ENCODE measurements around the gene JMJD4.

The JMJD4 gene

DNA sequence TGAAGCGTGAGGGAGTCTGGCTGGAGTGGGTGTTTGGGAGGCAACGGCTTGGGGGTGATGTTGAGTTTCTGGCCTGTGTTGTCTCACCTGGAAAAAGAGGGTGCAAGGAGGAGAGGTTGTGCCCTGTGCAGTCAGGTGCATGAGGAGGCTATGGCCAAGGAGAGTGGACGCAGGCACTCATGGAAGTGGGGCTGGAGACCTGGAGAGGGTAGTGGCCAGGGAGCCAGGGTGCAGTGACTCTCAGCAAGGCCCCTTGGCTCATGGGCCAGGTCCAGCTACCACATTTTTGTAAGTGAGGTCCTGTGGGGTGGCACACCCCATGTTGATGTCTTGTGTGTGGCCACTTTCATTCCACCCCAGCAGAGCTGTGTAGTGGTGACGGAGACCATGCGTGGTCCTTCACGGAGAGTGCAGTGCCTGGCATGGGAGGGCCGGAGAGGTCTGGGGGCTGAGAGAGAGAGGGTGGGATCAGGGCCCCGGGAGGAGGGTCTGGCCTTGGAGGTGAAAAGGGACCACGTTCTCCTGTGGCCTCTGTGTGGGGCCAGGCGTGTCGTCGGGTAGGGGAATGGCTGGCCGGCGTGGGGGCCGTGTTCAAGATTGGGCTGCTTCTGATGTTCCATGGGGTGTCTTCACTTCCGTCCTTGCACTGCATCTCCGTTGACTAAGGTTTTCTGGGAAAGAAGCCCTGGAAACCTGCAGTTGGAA is 6.2 kb upstream of the JMJD4 start:
- no peaks in the 10 kb centered on the region for H3K36me3 ChIP-seq (replicated peaks; ENCODE audit: insufficient read depth, low read length)
- no peak overlapping the region for H3K27ac ChIP-seq (ENCODE audit: low read length)
- H3K9me3 ChIP-seq (replicated peaks; ENCODE audit: insufficient read depth, low read length), result no peaks in the 10 kb centered on the region
- no peaks in the 10 kb centered on the region for H3K9me2 ChIP-seq (replicated peaks; ENCODE audit: insufficient read depth, low read length)
- H3K27me3 ChIP-seq (replicated peaks; ENCODE audit: insufficient read depth, low read length), result no peaks in the 10 kb centered on the region
- no peaks in the 10 kb centered on the region for H4K20me1 ChIP-seq (ENCODE audit: insufficient read depth, low read length)
- H3F3A ChIP-seq (ENCODE audit: insufficient read depth, low read length), result no peaks in the 10 kb centered on the region
- H3K4me1 ChIP-seq (ENCODE audit: low read length), result no peaks in the 10 kb centered on the region
- DNase-seq, result no peak
- no peak overlapping the region for H3K4me3 ChIP-seq (ENCODE audit: low read length)
- H3K9ac ChIP-seq (ENCODE audit: low read length), result no peak overlapping the region
- H3K4me2 ChIP-seq (ENCODE audit: low read depth, low read length), result no peak overlapping the region
- H2AFZ ChIP-seq (ENCODE audit: low read length), result no peak overlapping the region
- H3K79me2 ChIP-seq (ENCODE audit: low read length), result peaks cover 91% of the 10 kb centered on the region
- TF ChIP-seq, protein P1, sequence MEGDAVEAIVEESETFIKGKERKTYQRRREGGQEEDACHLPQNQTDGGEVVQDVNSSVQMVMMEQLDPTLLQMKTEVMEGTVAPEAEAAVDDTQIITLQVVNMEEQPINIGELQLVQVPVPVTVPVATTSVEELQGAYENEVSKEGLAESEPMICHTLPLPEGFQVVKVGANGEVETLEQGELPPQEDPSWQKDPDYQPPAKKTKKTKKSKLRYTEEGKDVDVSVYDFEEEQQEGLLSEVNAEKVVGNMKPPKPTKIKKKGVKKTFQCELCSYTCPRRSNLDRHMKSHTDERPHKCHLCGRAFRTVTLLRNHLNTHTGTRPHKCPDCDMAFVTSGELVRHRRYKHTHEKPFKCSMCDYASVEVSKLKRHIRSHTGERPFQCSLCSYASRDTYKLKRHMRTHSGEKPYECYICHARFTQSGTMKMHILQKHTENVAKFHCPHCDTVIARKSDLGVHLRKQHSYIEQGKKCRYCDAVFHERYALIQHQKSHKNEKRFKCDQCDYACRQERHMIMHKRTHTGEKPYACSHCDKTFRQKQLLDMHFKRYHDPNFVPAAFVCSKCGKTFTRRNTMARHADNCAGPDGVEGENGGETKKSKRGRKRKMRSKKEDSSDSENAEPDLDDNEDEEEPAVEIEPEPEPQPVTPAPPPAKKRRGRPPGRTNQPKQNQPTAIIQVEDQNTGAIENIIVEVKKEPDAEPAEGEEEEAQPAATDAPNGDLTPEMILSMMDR (IDR thresholded peaks at IDR 0.05; ENCODE audit: low read length), result no peak
- TF ChIP-seq EZH2phosphoT487 (IDR thresholded peaks at IDR 0.05; ENCODE audit: low read length), result no peak
- no peak for TF ChIP-seq EZH2 (optimal IDR thresholded peaks at IDR 0.05; ENCODE audit: low read depth, low read length)

DNA sequence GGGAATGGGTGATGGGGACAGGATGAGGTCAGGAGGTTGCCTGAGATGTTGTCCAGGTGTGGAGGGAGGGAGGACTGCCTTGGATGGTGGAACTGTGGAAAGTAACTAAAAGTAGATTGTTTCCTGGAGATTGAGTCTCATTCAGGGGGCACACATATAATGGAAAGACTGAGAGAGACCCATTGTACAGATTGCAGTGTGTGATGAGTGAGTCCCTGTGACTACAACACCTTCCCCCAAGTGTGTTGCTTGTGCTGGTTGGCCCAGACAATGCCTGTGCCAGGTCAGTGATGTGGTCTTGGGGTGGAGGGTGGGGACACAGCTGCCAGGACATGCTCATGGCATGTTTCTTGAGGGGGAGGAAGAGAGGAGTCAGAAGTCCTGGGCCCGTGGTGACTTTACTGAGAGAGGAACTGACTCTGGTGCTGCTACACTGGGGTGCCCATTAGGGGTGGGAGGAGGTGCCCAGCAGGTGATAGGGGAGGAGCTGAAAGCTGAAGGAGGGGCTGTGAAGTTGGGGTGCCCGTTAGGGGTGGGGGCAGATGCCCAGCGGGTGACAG is 5.4 kb upstream of the JMJD4 start:
- Histone ChIP-seq H2AFZ (ENCODE audit: low read length) (no peak overlapping the region), H3K9me2 (replicated peaks; ENCODE audit: insufficient read depth, low read length) (no peaks in the 10 kb centered on the region), H3K27ac (ENCODE audit: low read length) (no peak overlapping the region), H3K36me3 (replicated peaks; ENCODE audit: insufficient read depth, low read length) (no peaks in the 10 kb centered on the region), H3K9me3 (replicated peaks; ENCODE audit: insufficient read depth, low read length) (no peaks in the 10 kb centered on the region), H4K20me1 (ENCODE audit: insufficient read depth, low read length) (no peaks in the 10 kb centered on the region), H3K4me1 (ENCODE audit: low read length) (no peaks in the 10 kb centered on the region), H3K4me2 (ENCODE audit: low read depth, low read length) (no peak overlapping the region), H3K79me2 (ENCODE audit: low read length) (peaks cover 91% of the 10 kb centered on the region), H3K4me3 (ENCODE audit: low read length) (no peak overlapping the region), H3K27me3 (replicated peaks; ENCODE audit: insufficient read depth, low read length) (no peaks in the 10 kb centered on the region), H3K9ac (ENCODE audit: low read length) (no peak overlapping the region), H3F3A (ENCODE audit: insufficient read depth, low read length) (no peaks in the 10 kb centered on the region)
- TF ChIP-seq EZH2phosphoT487 (IDR thresholded peaks at IDR 0.05; ENCODE audit: low read length) (no peak), EZH2 (optimal IDR thresholded peaks at IDR 0.05; ENCODE audit: low read depth, low read length) (no peak)
- TF ChIP-seq, protein P1 (IDR thresholded peaks at IDR 0.05; ENCODE audit: low read length), result no peak
- DNase-seq, result no peak

DNA sequence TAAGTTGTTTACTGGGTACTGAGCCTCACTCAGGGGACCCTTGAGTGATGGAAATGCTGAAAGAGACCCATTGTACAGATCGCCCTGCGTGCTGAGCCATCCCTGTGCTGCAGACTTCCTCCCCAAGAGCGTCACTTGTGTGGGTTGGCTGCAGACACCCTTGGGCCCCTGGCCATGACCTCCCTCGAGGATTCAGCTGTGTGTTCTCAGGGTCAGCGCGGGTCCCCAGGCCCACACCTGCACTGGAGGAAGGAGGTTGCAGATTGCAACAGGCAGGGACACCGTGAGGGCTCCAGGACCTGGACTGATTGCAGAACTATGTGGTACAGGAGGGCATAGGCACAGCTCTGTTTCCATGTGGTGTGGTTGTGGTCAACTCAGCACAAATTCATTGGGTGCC is 4.5 kb upstream of the JMJD4 start:
- no peak for TF ChIP-seq EZH2phosphoT487 (IDR thresholded peaks at IDR 0.05; ENCODE audit: low read length)
- no peak for TF ChIP-seq EZH2 (optimal IDR thresholded peaks at IDR 0.05; ENCODE audit: low read depth, low read length)
- Histone ChIP-seq H3K4me2 (ENCODE audit: low read depth, low read length) (no peak overlapping the region), H3K4me1 (ENCODE audit: low read length) (no peaks in the 10 kb centered on the region), H4K20me1 (ENCODE audit: insufficient read depth, low read length) (no peaks in the 10 kb centered on the region), H3K4me3 (ENCODE audit: low read length) (no peak overlapping the region), H3K27ac (ENCODE audit: low read length) (no peak overlapping the region), H2AFZ (ENCODE audit: low read length) (no peak overlapping the region), H3K9ac (ENCODE audit: low read length) (no peak overlapping the region), H3K27me3 (replicated peaks; ENCODE audit: insufficient read depth, low read length) (no peaks in the 10 kb centered on the region), H3K79me2 (ENCODE audit: low read length) (peaks cover 90% of the 10 kb centered on the region), H3K9me3 (replicated peaks; ENCODE audit: insufficient read depth, low read length) (no peaks in the 10 kb centered on the region), H3K9me2 (replicated peaks; ENCODE audit: insufficient read depth, low read length) (no peaks in the 10 kb centered on the region), H3K36me3 (replicated peaks; ENCODE audit: insufficient read depth, low read length) (no peaks in the 10 kb centered on the region), H3F3A (ENCODE audit: insufficient read depth, low read length) (no peaks in the 10 kb centered on the region)
- no peak for DNase-seq

DNA sequence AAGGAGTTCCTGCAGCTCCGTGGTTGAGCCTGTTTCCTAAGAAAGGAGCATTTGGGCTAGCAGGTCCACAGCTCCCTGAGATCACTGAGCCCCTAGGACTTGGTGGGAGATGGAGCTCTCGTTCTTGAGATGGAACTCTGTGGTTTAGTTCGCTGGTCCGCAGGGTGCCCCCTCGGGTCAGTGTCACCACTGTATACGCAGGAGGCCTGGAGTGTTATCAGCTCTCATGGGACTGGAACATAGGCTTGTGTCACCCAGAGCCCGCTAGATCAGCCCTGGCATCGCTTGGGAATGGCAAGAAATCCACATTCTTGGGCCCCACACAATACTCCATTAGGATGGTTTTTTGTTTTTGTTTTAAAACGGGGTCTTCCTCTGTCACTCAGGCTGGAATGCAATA is 3.7 kb upstream of the JMJD4 start:
- H3K4me2 ChIP-seq (ENCODE audit: low read depth, low read length), result no peak overlapping the region

More for the DNA sequence above, 3.7 kb upstream of the JMJD4 start:
- no peaks in the 10 kb centered on the region for H3K27me3 ChIP-seq (replicated peaks; ENCODE audit: insufficient read depth, low read length)
- H3K4me3 ChIP-seq (ENCODE audit: low read length), result no peak overlapping the region
- no peak overlapping the region for H2AFZ ChIP-seq (ENCODE audit: low read length)
- no peak for TF ChIP-seq EZH2 (optimal IDR thresholded peaks at IDR 0.05; ENCODE audit: low read depth, low read length)
- no peak for TF ChIP-seq EZH2phosphoT487 (IDR thresholded peaks at IDR 0.05; ENCODE audit: low read length)
- TF ChIP-seq, protein P1 (IDR thresholded peaks at IDR 0.05; ENCODE audit: low read length), result no peak
- H3K36me3 ChIP-seq (replicated peaks; ENCODE audit: insufficient read depth, low read length), result no peaks in the 10 kb centered on the region
- H3K79me2 ChIP-seq (ENCODE audit: low read length), result peaks cover 90% of the 10 kb centered on the region
- H4K20me1 ChIP-seq (ENCODE audit: insufficient read depth, low read length), result no peaks in the 10 kb centered on the region
- peaks cover 2% of the 10 kb centered on the region for H3K4me1 ChIP-seq (ENCODE audit: low read length)
- H3K9ac ChIP-seq (ENCODE audit: low read length), result no peak overlapping the region
- H3K9me3 ChIP-seq (replicated peaks; ENCODE audit: insufficient read depth, low read length), result no peaks in the 10 kb centered on the region
- no peak overlapping the region for H3K27ac ChIP-seq (ENCODE audit: low read length)
- H3F3A ChIP-seq (ENCODE audit: insufficient read depth, low read length), result no peaks in the 10 kb centered on the region
- H3K9me2 ChIP-seq (replicated peaks; ENCODE audit: insufficient read depth, low read length), result no peaks in the 10 kb centered on the region
- DNase-seq, result no peak

Data from MM.1S (cell line).